ENCODE data around the gene ZNF750. TPM values are rescaled to one million over a fixed set of nuclear protein-coding genes. Genes with fewer than 3 reads are reported as not detected.

The ZNF750 gene
- total and polyA plus RNA-seq, 4 donors, result 0.11 to 0.66 TPM; not detected in 2

DNA sequence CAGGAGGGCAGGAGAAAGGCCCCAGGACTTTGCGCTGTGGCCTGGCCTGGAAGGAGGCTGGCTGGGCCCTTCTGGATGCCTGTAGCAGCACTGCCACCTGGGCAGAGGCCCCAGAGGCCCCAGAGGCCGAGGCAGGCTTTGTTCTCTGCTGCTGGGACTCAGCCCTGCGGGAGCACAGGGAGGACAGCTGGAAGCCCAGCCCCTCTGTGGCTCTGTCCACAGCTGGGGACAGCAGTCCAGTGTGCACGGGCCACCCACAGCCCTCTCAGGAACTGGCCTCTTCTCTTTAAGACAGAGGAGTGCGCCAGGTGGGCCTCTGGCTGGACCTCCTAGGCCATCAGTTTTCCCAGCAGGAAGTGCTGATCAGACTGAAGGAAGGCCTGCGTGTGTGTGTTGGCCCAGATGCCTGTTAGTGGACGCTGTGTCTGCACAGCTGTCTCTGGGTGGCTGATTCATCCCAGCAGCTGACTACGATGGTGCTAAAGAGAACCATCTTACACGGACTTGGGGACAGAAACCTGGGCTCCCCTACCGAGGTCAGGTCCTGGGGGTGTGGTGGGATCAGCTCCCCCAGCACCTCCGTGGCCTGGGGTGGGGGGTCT, 26.9 kb upstream of the ZNF750 start:
- WGBS (ENCODE audit: insufficient coverage), result 48% methylated on average over 9 of the region's 11 CpGs
- peaks cover 58% of the 10 kb centered on the region for H3K36me3 ChIP-seq (ENCODE audit: control insufficient read depth, insufficient read depth, low read length)
- H3K27ac ChIP-seq (ENCODE audit: low read depth, low read length), result peak overlapping the region; percentile 47
- H3K27me3 ChIP-seq (ENCODE audit: control insufficient read depth, insufficient read depth, low read length), result no peaks in the 10 kb centered on the region
- H3K9me3 ChIP-seq (ENCODE audit: control insufficient read depth, insufficient read depth, low read length), result no peaks in the 10 kb centered on the region
- DNase-seq (ENCODE audit: low read depth in 4 of 6, low spot score in 6 of 6), result peak in 1 of 6 donors; percentile 55
- peaks cover 51% of the 10 kb centered on the region for H3K4me1 ChIP-seq (ENCODE audit: control insufficient read depth, insufficient read depth, low read length)
- no peak overlapping the region for H3K4me3 ChIP-seq (ENCODE audit: low read depth, low read length)

- no peaks in the 10 kb centered on the region for H3K9me3 ChIP-seq (ENCODE audit: control insufficient read depth, insufficient read depth, low read length)
- peak overlapping the region; percentile 47 for H3K27ac ChIP-seq (ENCODE audit: low read depth, low read length)
- peaks cover 56% of the 10 kb centered on the region for H3K36me3 ChIP-seq (ENCODE audit: control insufficient read depth, insufficient read depth, low read length)
- DNase-seq (ENCODE audit: low read depth in 4 of 6, low spot score in 6 of 6), result peak in 1 of 6 donors; percentile 58
- no peaks in the 10 kb centered on the region for H3K27me3 ChIP-seq (ENCODE audit: control insufficient read depth, insufficient read depth, low read length)
- no peak overlapping the region for H3K4me3 ChIP-seq (ENCODE audit: low read depth, low read length)
- WGBS (ENCODE audit: insufficient coverage), result 57% methylated on average over 7 of the region's 9 CpGs
- peaks cover 54% of the 10 kb centered on the region for H3K4me1 ChIP-seq (ENCODE audit: control insufficient read depth, insufficient read depth, low read length)
Measured at GRCh38 chr17:82865774-82866395, 26.1 kb upstream of the ZNF750 start.

DNA sequence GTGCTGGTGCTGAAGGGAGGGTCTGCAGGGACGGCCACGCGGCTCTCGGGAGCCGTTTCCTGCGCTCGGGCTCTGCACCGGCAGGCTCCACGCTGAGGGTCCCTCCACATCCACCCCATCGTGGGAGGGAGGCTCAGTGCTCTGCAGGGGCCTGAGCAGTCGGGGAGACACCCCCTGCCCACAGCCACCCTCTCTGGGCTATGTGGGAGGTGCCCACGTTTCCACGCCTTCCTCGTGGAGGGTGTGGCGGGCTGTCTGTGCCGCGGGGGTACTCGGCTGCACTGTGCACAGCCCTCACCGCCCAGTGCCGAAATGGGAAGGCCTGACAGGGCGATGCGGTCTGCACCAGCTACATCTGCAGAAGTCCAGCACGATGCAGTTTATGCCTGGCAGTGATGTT, 25.5 kb upstream of the ZNF750 start:
- no peak overlapping the region for H3K4me3 ChIP-seq (ENCODE audit: low read depth, low read length)
- WGBS (ENCODE audit: insufficient coverage), result 64% methylated on average over 13 of the region's 23 CpGs

GRCh38 chr17:82864713-82865248, 25.0 kb upstream of the ZNF750 start:
- Histone ChIP-seq H3K27ac (ENCODE audit: low read depth, low read length) (no peak overlapping the region), H3K9me3 (ENCODE audit: control insufficient read depth, insufficient read depth, low read length) (no peaks in the 10 kb centered on the region), H3K4me1 (ENCODE audit: control insufficient read depth, insufficient read depth, low read length) (peaks cover 64% of the 10 kb centered on the region), H3K27me3 (ENCODE audit: control insufficient read depth, insufficient read depth, low read length) (no peaks in the 10 kb centered on the region), H3K4me3 (ENCODE audit: low read depth, low read length) (no peak overlapping the region), H3K36me3 (ENCODE audit: control insufficient read depth, insufficient read depth, low read length) (peaks cover 54% of the 10 kb centered on the region)
- WGBS (ENCODE audit: insufficient coverage), result 68% methylated on average over 9 of the region's 16 CpGs
- DNase-seq (ENCODE audit: low read depth in 4 of 6, low spot score in 6 of 6), result no peak

More for the DNA sequence above, 25.5 kb upstream of the ZNF750 start:
- no peaks in the 10 kb centered on the region for H3K27me3 ChIP-seq (ENCODE audit: control insufficient read depth, insufficient read depth, low read length)
- no peaks in the 10 kb centered on the region for H3K9me3 ChIP-seq (ENCODE audit: control insufficient read depth, insufficient read depth, low read length)
- no peak for DNase-seq (ENCODE audit: low read depth in 4 of 6, low spot score in 6 of 6)
- H3K27ac ChIP-seq (ENCODE audit: low read depth, low read length), result no peak overlapping the region
- H3K4me1 ChIP-seq (ENCODE audit: control insufficient read depth, insufficient read depth, low read length), result peaks cover 60% of the 10 kb centered on the region
- peaks cover 54% of the 10 kb centered on the region for H3K36me3 ChIP-seq (ENCODE audit: control insufficient read depth, insufficient read depth, low read length)

GRCh38 chr17:82863941-82864712, 24.3 kb upstream of the ZNF750 start:
- Histone ChIP-seq H3K4me3 (ENCODE audit: low read depth, low read length) (no peak overlapping the region), H3K36me3 (ENCODE audit: control insufficient read depth, insufficient read depth, low read length) (peaks cover 55% of the 10 kb centered on the region), H3K4me1 (ENCODE audit: control insufficient read depth, insufficient read depth, low read length) (peaks cover 68% of the 10 kb centered on the region), H3K27ac (ENCODE audit: low read depth, low read length) (no peak overlapping the region), H3K27me3 (ENCODE audit: control insufficient read depth, insufficient read depth, low read length) (no peaks in the 10 kb centered on the region), H3K9me3 (ENCODE audit: control insufficient read depth, insufficient read depth, low read length) (no peaks in the 10 kb centered on the region)
- WGBS (ENCODE audit: insufficient coverage), result 65% methylated on average over 16 of the region's 18 CpGs
- peak in 2 of 6 donors; percentile 39 to 53 for DNase-seq (ENCODE audit: low read depth in 4 of 6, low spot score in 6 of 6)

- Histone ChIP-seq H3K36me3 (ENCODE audit: control insufficient read depth, insufficient read depth, low read length) (peaks cover 57% of the 10 kb centered on the region), H3K4me3 (ENCODE audit: low read depth, low read length) (no peak overlapping the region), H3K4me1 (ENCODE audit: control insufficient read depth, insufficient read depth, low read length) (peaks cover 75% of the 10 kb centered on the region), H3K27me3 (ENCODE audit: control insufficient read depth, insufficient read depth, low read length) (no peaks in the 10 kb centered on the region), H3K27ac (ENCODE audit: low read depth, low read length) (no peak overlapping the region), H3K9me3 (ENCODE audit: control insufficient read depth, insufficient read depth, low read length) (no peaks in the 10 kb centered on the region)
- 84% methylated on average over 8 of the region's 11 CpGs for WGBS (ENCODE audit: insufficient coverage)
- DNase-seq (ENCODE audit: low read depth in 4 of 6, low spot score in 6 of 6), result no peak
Measured at GRCh38 chr17:82863383-82863940, 23.6 kb upstream of the ZNF750 start.

- Histone ChIP-seq H3K9me3 (ENCODE audit: control insufficient read depth, insufficient read depth, low read length) (no peaks in the 10 kb centered on the region), H3K27ac (ENCODE audit: low read depth, low read length) (no peak overlapping the region), H3K27me3 (ENCODE audit: control insufficient read depth, insufficient read depth, low read length) (no peaks in the 10 kb centered on the region), H3K36me3 (ENCODE audit: control insufficient read depth, insufficient read depth, low read length) (peaks cover 54% of the 10 kb centered on the region), H3K4me3 (ENCODE audit: low read depth, low read length) (no peak overlapping the region), H3K4me1 (ENCODE audit: control insufficient read depth, insufficient read depth, low read length) (peaks cover 72% of the 10 kb centered on the region)
- no peak for DNase-seq (ENCODE audit: low read depth in 4 of 6, low spot score in 6 of 6)
- WGBS (ENCODE audit: insufficient coverage), result 86% methylated on average over 24 of the region's 25 CpGs
Measured at GRCh38 chr17:82862737-82863382, 23.0 kb upstream of the ZNF750 start.

DNA sequence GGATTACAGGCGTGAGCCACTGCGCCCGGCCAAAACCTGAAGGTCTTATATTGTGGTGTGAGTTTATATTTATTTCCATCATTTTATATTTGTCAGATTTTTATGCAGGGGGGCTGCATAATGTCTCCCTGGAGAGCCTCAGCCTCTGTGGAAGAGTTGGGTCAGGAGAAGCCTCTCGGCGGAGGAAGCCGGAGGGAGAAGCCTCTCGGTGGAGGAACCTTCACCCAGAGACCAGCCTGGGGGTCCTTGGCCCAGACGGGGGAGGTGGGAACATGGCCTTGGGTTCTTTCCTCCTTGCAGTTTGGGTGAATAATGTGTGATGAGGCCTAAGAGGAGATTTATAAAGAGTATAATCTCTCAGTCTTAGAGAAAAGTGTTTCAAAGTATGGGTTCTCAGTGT, 22.4 kb upstream of the ZNF750 start:
- Histone ChIP-seq H3K4me1 (ENCODE audit: control insufficient read depth, insufficient read depth, low read length) (peaks cover 66% of the 10 kb centered on the region), H3K27me3 (ENCODE audit: control insufficient read depth, insufficient read depth, low read length) (no peaks in the 10 kb centered on the region), H3K27ac (ENCODE audit: low read depth, low read length) (no peak overlapping the region), H3K9me3 (ENCODE audit: control insufficient read depth, insufficient read depth, low read length) (no peaks in the 10 kb centered on the region), H3K36me3 (ENCODE audit: control insufficient read depth, insufficient read depth, low read length) (peaks cover 52% of the 10 kb centered on the region), H3K4me3 (ENCODE audit: low read depth, low read length) (no peak overlapping the region)
- no peak for DNase-seq (ENCODE audit: low read depth in 4 of 6, low spot score in 6 of 6)
- WGBS (ENCODE audit: insufficient coverage), result 100% methylated on average over 4 of the region's 8 CpGs

GRCh38 chr17:82861393-82861775, 21.6 kb upstream of the ZNF750 start:
- peaks cover 58% of the 10 kb centered on the region for H3K4me1 ChIP-seq (ENCODE audit: control insufficient read depth, insufficient read depth, low read length)
- no peak overlapping the region for H3K27ac ChIP-seq (ENCODE audit: low read depth, low read length)
- H3K27me3 ChIP-seq (ENCODE audit: control insufficient read depth, insufficient read depth, low read length), result no peaks in the 10 kb centered on the region
- no peak for DNase-seq (ENCODE audit: low read depth in 4 of 6, low spot score in 6 of 6)
- 100% methylated on average over 6 of the region's 12 CpGs for WGBS (ENCODE audit: insufficient coverage)
- H3K9me3 ChIP-seq (ENCODE audit: control insufficient read depth, insufficient read depth, low read length), result no peaks in the 10 kb centered on the region
- peaks cover 44% of the 10 kb centered on the region for H3K36me3 ChIP-seq (ENCODE audit: control insufficient read depth, insufficient read depth, low read length)
- H3K4me3 ChIP-seq (ENCODE audit: low read depth, low read length), result no peak overlapping the region

All from spinal cord (tissue), 10 donors.